ENCODE data around the gene SPATA2L.
A peak's percentile ranks its signal among the peaks of the same experiment; 100 is the strongest.
"Not testable (repeated sequence)": the region's sequence is repeated elsewhere in the genome, so short reads cannot be mapped to it uniquely, and the experiment has no call there.

The SPATA2L gene

GRCh38 chr16:89706518-89707260 lies 5.2 kb upstream of the SPATA2L start:
- DNase-seq, result no peak

GRCh38 chr16:89705006-89705405 lies 3.5 kb upstream of the SPATA2L start:
- DNase-seq, result no peak

GRCh38 chr16:89704281-89704680 lies 2.8 kb upstream of the SPATA2L start:
- DNase-seq, result no peak

GRCh38 chr16:89700649-89701424 lies 668 bp downstream of the SPATA2L start:
- DNase-seq, result peak; percentile 31

- DNase-seq, result peak; percentile 100
Measured at GRCh38 chr16:89700100-89700648, 1.3 kb downstream of the SPATA2L start.

- DNase-seq, result not testable (repeated sequence)
Measured at GRCh38 chr16:89699629-89700099, 1.8 kb downstream of the SPATA2L start.

GRCh38 chr16:89698717-89699116 lies 2.8 kb downstream of the SPATA2L start:
- DNase-seq, result not testable (repeated sequence)

- DNase-seq, result no peak
Measured at GRCh38 chr16:89697616-89698331, 3.7 kb downstream of the SPATA2L start.

- no peak for DNase-seq
Measured at GRCh38 chr16:89697161-89697615, 4.3 kb downstream of the SPATA2L start.

GRCh38 chr16:89696670-89697128 lies 4.8 kb downstream of the SPATA2L start:
- no peak for DNase-seq

- no peak for DNase-seq
Measured at GRCh38 chr16:89695875-89696669, 5.4 kb downstream of the SPATA2L start.

GRCh38 chr16:89695086-89695874 lies 6.2 kb downstream of the SPATA2L start:
- DNase-seq, result no peak

- not testable (repeated sequence) for DNase-seq
Measured at GRCh38 chr16:89694784-89695085, 6.8 kb downstream of the SPATA2L start.

GRCh38 chr16:89693931-89694783 lies 7.3 kb downstream of the SPATA2L start:
- DNase-seq, result no peak

- DNase-seq, result no peak
Measured at GRCh38 chr16:89693289-89693731, 8.2 kb downstream of the SPATA2L start.

- no peak for DNase-seq
Measured at GRCh38 chr16:89691986-89692569, 9.4 kb downstream of the SPATA2L start.

- no peak for DNase-seq
Measured at GRCh38 chr16:89691231-89691985, 10.1 kb downstream of the SPATA2L start.

- DNase-seq, result no peak
Measured at GRCh38 chr16:89690392-89690901, 11.1 kb downstream of the SPATA2L start.

- DNase-seq, result not testable (repeated sequence)
Measured at GRCh38 chr16:89689621-89690020, 11.9 kb downstream of the SPATA2L start.
